Activated naive CD4-positive, alpha-beta T cell treated with anti-CD3 and anti-CD28 coated beads, Interleukin-2, amount 10 ng/mL, durations not matched to agents 7 days and 5 days (primary cell): Measurements from ENCODE around the gene VWA7.

ENCODE experiments used
- CTCF ChIA-PET: fragments of 350-600 bp; sonication (Branson Sonifier 250); formaldehyde crosslinking; loops from one replicate; lab custom pipeline; 2021; ENCODE audit warnings: antibody characterized with exemption; lab: Charles Lee
- DNase-seq: peaks from one replicate; pipeline ENCODE4 v3.0.0-alpha.2; 2020
- H3K27ac Mint-ChIP-seq: one replicate; pipeline ENCODE4 v1.8.0; 2021; ENCODE audit warnings: mild to moderate bottlenecking, moderate library complexity, mixed read lengths
- H3K27me3 Mint-ChIP-seq: one replicate; pipeline ENCODE4 v1.8.0; 2021; ENCODE audit warnings: mild to moderate bottlenecking, mixed read lengths
- H3K36me3 Mint-ChIP-seq: one replicate; pipeline ENCODE4 v1.8.0; 2021; ENCODE audit warnings: mixed read lengths
- H3K4me1 Mint-ChIP-seq: one replicate; pipeline ENCODE4 v1.8.0; 2021; ENCODE audit warnings: mixed read lengths
- H3K4me3 Mint-ChIP-seq: one replicate; pipeline ENCODE4 v1.8.0; 2021; ENCODE audit warnings: mild to moderate bottlenecking, moderate library complexity, mixed read lengths
- H3K9me3 Mint-ChIP-seq: one replicate; pipeline ENCODE4 v1.8.0; 2021; ENCODE audit warnings: mixed read lengths

Gene VWA7

GRCh38 chr6:31778999-31779885, 2.1 kb upstream of the VWA7 start:
- no peaks in the 10 kb centered on the region for H3K9me3 Mint-ChIP-seq
- peaks cover 25% of the 10 kb centered on the region for H3K36me3 Mint-ChIP-seq
- H3K4me3 Mint-ChIP-seq = no peak overlapping the region
- no peak for DNase-seq
- no peak overlapping the region for H3K27ac Mint-ChIP-seq
- CTCF ChIA-PET = interaction anchor here (1.4 to 1.8 kb wide), 3 partner anchors 9 to 13 kb away, joined by 3 to 5 read pairs (median 4); no protein-coding TSS in a partner anchor
- peaks cover 5% of the 10 kb centered on the region for H3K27me3 Mint-ChIP-seq
- peaks cover 33% of the 10 kb centered on the region for H3K4me1 Mint-ChIP-seq

- Mint-ChIP-seq H3K9me3 (no peaks in the 10 kb centered on the region), H3K27ac (peak overlapping the region; percentile 73), H3K36me3 (peaks cover 21% of the 10 kb centered on the region), H3K4me3 (no peak overlapping the region), H3K4me1 (peaks cover 36% of the 10 kb centered on the region), H3K27me3 (peaks cover 5% of the 10 kb centered on the region)
- DNase-seq = no peak
- CTCF ChIA-PET = interaction anchor here (0.6 to 2.4 kb wide), 5 partner anchors 12 to 44 kb away, joined by 3 to 11 read pairs (median 3); no protein-coding TSS in a partner anchor
Measured at GRCh38 chr6:31778193-31778592, 1.1 kb upstream of the VWA7 start.

GRCh38 chr6:31777667-31778050, 531 bp upstream of the VWA7 start:
- CTCF ChIA-PET = interaction anchor here (0.6 to 2.4 kb wide), 6 partner anchors 12 to 174 kb away, joined by 3 to 11 read pairs (median 3); no protein-coding TSS in a partner anchor
- H3K27me3 Mint-ChIP-seq = peaks cover 5% of the 10 kb centered on the region
- no peaks in the 10 kb centered on the region for H3K9me3 Mint-ChIP-seq
- no peak overlapping the region for H3K4me3 Mint-ChIP-seq
- peak overlapping the region; percentile 82 for H3K27ac Mint-ChIP-seq
- no peak for DNase-seq
- H3K36me3 Mint-ChIP-seq = peaks cover 16% of the 10 kb centered on the region
- H3K4me1 Mint-ChIP-seq = peaks cover 41% of the 10 kb centered on the region

- peak overlapping the region; percentile 23 for H3K4me3 Mint-ChIP-seq
- CTCF ChIA-PET = interaction anchor here (2.4 kb wide), 1 partner anchor 15 kb away, joined by 11 read pairs; no protein-coding TSS in a partner anchor
- peaks cover 49% of the 10 kb centered on the region for H3K4me1 Mint-ChIP-seq
Measured at GRCh38 chr6:31776485-31776988, 591 bp downstream of the VWA7 start.

GRCh38 chr6:31775633-31776484, 1.3 kb downstream of the VWA7 start:
- peaks cover 18% of the 10 kb centered on the region for H3K36me3 Mint-ChIP-seq
- no peak for DNase-seq
- H3K4me1 Mint-ChIP-seq = peaks cover 56% of the 10 kb centered on the region
- H3K27ac Mint-ChIP-seq = peak overlapping the region; percentile 70
- peak overlapping the region; percentile 28 for H3K4me3 Mint-ChIP-seq
- CTCF ChIA-PET = interaction anchor here (2.4 to 2.5 kb wide), 2 partner anchors 14 to 16 kb away, joined by 11 read pairs; no protein-coding TSS in a partner anchor
- peaks cover 3% of the 10 kb centered on the region for H3K9me3 Mint-ChIP-seq
- H3K27me3 Mint-ChIP-seq = peaks cover 5% of the 10 kb centered on the region

More at GRCh38 chr6:31776485-31776988, 591 bp downstream of the VWA7 start:
- H3K27ac Mint-ChIP-seq = peak overlapping the region; percentile 70
- no peak for DNase-seq
- no peaks in the 10 kb centered on the region for H3K9me3 Mint-ChIP-seq
- peaks cover 14% of the 10 kb centered on the region for H3K36me3 Mint-ChIP-seq
- H3K27me3 Mint-ChIP-seq = peaks cover 5% of the 10 kb centered on the region

GRCh38 chr6:31775184-31775583, 1.9 kb downstream of the VWA7 start:
- Mint-ChIP-seq H3K27ac (no peak overlapping the region), H3K36me3 (peaks cover 13% of the 10 kb centered on the region), H3K27me3 (peaks cover 5% of the 10 kb centered on the region), H3K4me3 (no peak overlapping the region), H3K4me1 (peaks cover 62% of the 10 kb centered on the region), H3K9me3 (peaks cover 3% of the 10 kb centered on the region)
- no peak for DNase-seq
- CTCF ChIA-PET = interaction anchor here (2.5 kb wide), 1 partner anchor 15 kb away, joined by 11 read pairs; no protein-coding TSS in a partner anchor

- peak overlapping the region; percentile 80 for H3K27ac Mint-ChIP-seq
- no peak overlapping the region for H3K4me3 Mint-ChIP-seq
- H3K27me3 Mint-ChIP-seq = peaks cover 5% of the 10 kb centered on the region
- H3K4me1 Mint-ChIP-seq = peaks cover 74% of the 10 kb centered on the region
- peaks cover 7% of the 10 kb centered on the region for H3K36me3 Mint-ChIP-seq
- peaks cover 3% of the 10 kb centered on the region for H3K9me3 Mint-ChIP-seq
- CTCF ChIA-PET = interaction anchor here (3.0 kb wide), 1 partner anchor 33 kb away, joined by 9 read pairs; the partner anchor contains the start of gene MSH5
- no peak for DNase-seq
Measured at GRCh38 chr6:31771992-31772358, 5.2 kb downstream of the VWA7 start.

GRCh38 chr6:31770860-31771259, 6.3 kb downstream of the VWA7 start:
- peaks cover 5% of the 10 kb centered on the region for H3K27me3 Mint-ChIP-seq
- CTCF ChIA-PET = interaction anchor here (0.7 to 2.7 kb wide), 11 partner anchors 20 to 118 kb away, joined by 3 to 13 read pairs (median 7); partner anchors contain the start of genes BAG6, LY6G6C and VARS1
- peak overlapping the region; percentile 39 for H3K27ac Mint-ChIP-seq

GRCh38 chr6:31769684-31770371, 7.3 kb downstream of the VWA7 start:
- no peaks in the 10 kb centered on the region for H3K27me3 Mint-ChIP-seq
- CTCF ChIA-PET = interaction anchor here (0.7 to 2.7 kb wide), 31 partner anchors 10 to 117 kb away, joined by 3 to 23 read pairs (median 5); partner anchors contain the start of genes ABHD16A, BAG6, CLIC1 and DDAH2
- H3K4me1 Mint-ChIP-seq = peaks cover 52% of the 10 kb centered on the region
- H3K4me3 Mint-ChIP-seq = no peak overlapping the region
- DNase-seq = peak; percentile 86
- H3K27ac Mint-ChIP-seq = peak overlapping the region; percentile 61
- H3K36me3 Mint-ChIP-seq = peaks cover 9% of the 10 kb centered on the region
- H3K9me3 Mint-ChIP-seq = peaks cover 3% of the 10 kb centered on the region

More at GRCh38 chr6:31770860-31771259, 6.3 kb downstream of the VWA7 start:
- Mint-ChIP-seq H3K4me1 (peaks cover 62% of the 10 kb centered on the region), H3K36me3 (peaks cover 7% of the 10 kb centered on the region), H3K4me3 (no peak overlapping the region), H3K9me3 (peaks cover 3% of the 10 kb centered on the region)
- no peak for DNase-seq

- H3K36me3 Mint-ChIP-seq = peaks cover 13% of the 10 kb centered on the region
- peaks cover 64% of the 10 kb centered on the region for H3K4me1 Mint-ChIP-seq
- H3K27ac Mint-ChIP-seq = peak overlapping the region; percentile 52
- DNase-seq = no peak
- no peaks in the 10 kb centered on the region for H3K27me3 Mint-ChIP-seq
- no peak overlapping the region for H3K4me3 Mint-ChIP-seq
- peaks cover 3% of the 10 kb centered on the region for H3K9me3 Mint-ChIP-seq
- CTCF ChIA-PET = interaction anchor here (0.8 to 2.7 kb wide), 16 partner anchors 9 to 116 kb away, joined by 3 to 23 read pairs (median 8); partner anchors contain the start of genes BAG6, CLIC1, DDAH2 and LY6G5C
Measured at GRCh38 chr6:31768363-31769257, 8.5 kb downstream of the VWA7 start.

GRCh38 chr6:31767096-31767645, 10.0 kb downstream of the VWA7 start:
- CTCF ChIA-PET = no interaction called here
- Mint-ChIP-seq H3K27me3 (no peaks in the 10 kb centered on the region), H3K9me3 (peaks cover 3% of the 10 kb centered on the region), H3K4me1 (peaks cover 57% of the 10 kb centered on the region), H3K27ac (no peak overlapping the region), H3K4me3 (no peak overlapping the region), H3K36me3 (peaks cover 20% of the 10 kb centered on the region)
- DNase-seq = no peak
